Activated naive CD4-positive, alpha-beta T cell treated with anti-CD3 and anti-CD28 coated beads, Interleukin-2, amount 50 U/mL, for 24 hours (primary cell): Measurements from ENCODE around the gene PPRC1.

Source experiments
- H3K27ac Mint-ChIP-seq: one replicate; pipeline ENCODE4 v1.8.0; 2021; ENCODE audit warnings: mild to moderate bottlenecking, mixed read lengths
- H3K27me3 Mint-ChIP-seq: one replicate; pipeline ENCODE4 v1.8.0; 2021; ENCODE audit warnings: mixed read lengths
- H3K36me3 Mint-ChIP-seq: one replicate; pipeline ENCODE4 v1.8.0; 2021; ENCODE audit warnings: mixed read lengths
- H3K4me1 Mint-ChIP-seq: one replicate; pipeline ENCODE4 v1.8.0; 2021; ENCODE audit warnings: mixed read lengths
- H3K4me3 Mint-ChIP-seq: one replicate; pipeline ENCODE4 v1.8.0; 2021; ENCODE audit warnings: mild to moderate bottlenecking, mixed read lengths
- H3K9me3 Mint-ChIP-seq: one replicate; pipeline ENCODE4 v1.8.0; 2021; ENCODE audit warnings: mixed read lengths

PPRC1 gene

DNA sequence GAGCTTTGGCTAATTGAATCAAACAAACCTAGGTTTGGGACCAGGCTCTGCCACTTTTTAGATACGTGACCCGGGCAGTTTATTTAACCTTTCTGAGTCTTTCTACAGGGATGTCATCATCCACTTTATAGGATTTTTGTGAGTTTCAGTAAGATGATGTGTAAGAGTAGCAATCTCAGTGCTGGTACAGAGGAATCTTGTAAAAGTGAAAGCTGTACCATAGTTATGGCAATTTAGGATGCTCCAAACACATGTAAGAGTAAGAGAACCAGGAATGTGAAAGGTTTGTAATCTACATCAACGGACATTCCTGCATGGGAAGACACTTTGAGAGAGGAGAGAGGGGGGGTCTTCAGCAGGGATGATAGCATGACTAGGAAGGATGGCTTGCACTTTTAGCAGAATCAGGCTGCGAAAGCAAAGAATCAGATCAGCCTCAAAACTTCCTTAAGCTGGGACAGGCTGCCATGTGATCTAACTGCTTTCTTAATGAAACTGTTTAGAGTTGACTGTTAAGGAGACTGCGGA, 20.3 kb downstream of the PPRC1 start:
- peak overlapping the region; percentile 98 for H3K4me3 Mint-ChIP-seq
- H3K27ac Mint-ChIP-seq = peak overlapping the region; percentile 99
- no peaks in the 10 kb centered on the region for H3K27me3 Mint-ChIP-seq
- H3K9me3 Mint-ChIP-seq = no peaks in the 10 kb centered on the region
- peaks cover 36% of the 10 kb centered on the region for H3K36me3 Mint-ChIP-seq
- H3K4me1 Mint-ChIP-seq = peaks cover 51% of the 10 kb centered on the region

DNA sequence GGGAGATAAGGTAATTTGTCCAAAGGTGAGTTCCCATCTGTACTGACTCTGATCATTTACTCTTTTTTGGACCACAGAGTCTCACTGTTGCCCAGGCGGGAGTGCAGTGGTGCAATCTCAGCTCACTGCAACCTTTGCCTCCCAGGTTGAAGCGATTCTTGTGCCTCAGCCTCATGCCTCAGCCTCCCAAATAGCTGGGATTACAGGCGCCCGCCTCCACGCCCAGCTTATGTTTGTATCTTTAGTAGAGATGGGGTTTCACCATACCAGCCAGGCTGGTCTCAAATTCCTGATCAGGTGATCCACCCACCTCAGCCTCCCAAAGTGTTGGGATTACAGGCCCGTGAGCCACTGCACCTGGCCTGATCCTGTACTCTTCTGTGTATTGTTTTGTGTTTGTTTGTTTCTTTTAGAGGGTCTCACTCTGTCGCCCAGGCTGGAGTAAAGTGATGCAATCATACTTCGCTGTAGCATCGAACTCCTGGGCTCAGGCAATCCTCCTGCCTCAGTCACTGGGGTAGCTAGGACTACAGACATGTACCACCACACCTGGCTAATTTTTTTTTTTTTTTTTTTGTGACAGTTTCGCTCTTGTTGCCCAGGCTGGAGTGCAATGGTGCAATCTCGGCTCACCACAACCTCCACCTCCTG, 21.8 kb downstream of the PPRC1 start:
- Mint-ChIP-seq H3K27ac (peak overlapping the region; percentile 84), H3K4me3 (peak overlapping the region; percentile 90), H3K36me3 (peaks cover 38% of the 10 kb centered on the region), H3K9me3 (no peaks in the 10 kb centered on the region), H3K4me1 (peaks cover 59% of the 10 kb centered on the region), H3K27me3 (no peaks in the 10 kb centered on the region)

DNA sequence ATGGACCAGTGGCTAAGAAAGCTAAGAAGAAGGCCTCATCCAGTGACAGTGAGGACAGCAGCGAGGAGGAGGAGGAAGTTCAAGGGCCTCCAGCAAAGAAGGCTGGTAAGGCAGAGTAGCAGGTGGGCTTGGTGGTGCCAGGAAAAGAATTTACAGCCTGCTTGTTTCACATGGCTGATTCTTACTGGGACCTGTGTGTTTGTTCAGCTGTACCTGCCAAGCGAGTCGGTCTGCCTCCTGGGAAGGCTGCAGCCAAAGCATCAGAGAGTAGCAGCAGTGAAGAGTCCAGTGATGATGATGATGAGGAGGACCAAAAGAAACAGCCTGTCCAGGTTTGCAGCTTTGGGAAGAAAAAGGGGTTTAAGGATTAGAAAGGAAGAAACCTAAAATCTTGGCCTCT, 24.4 kb downstream of the PPRC1 start:
- Mint-ChIP-seq H3K4me3 (peak overlapping the region; percentile 34), H3K27me3 (no peaks in the 10 kb centered on the region), H3K27ac (peak overlapping the region; percentile 79), H3K4me1 (peaks cover 52% of the 10 kb centered on the region), H3K9me3 (no peaks in the 10 kb centered on the region), H3K36me3 (peaks cover 42% of the 10 kb centered on the region)

DNA sequence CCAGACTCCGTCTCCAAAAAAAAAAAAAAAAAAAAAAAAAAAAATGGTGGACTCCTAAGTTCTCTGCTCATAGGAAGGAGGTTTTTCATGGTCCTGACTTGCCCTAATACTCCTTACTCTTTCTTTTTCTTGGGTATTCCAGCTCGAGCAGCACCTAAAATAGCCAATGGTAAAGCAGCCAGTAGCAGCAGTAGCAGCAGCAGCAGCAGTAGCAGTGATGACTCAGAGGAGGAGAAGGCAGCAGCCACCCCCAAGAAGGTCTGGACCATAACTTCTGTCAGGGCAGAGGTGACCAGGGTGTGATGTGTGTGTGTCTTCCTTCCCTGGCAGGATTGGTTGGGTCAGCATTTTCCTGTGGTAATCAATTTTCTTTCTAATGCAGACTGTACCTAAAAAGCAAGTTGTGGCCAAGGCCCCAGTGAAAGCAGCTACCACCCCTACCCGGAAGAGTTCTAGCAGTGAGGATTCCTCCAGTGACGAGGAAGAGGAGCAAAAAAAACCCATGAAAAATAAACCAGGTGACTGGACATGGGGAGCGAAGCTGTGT, 26.3 kb downstream of the PPRC1 start:
- no peak overlapping the region for H3K4me3 Mint-ChIP-seq
- peaks cover 31% of the 10 kb centered on the region for H3K36me3 Mint-ChIP-seq
- H3K27ac Mint-ChIP-seq = peak overlapping the region; percentile 41
- no peaks in the 10 kb centered on the region for H3K9me3 Mint-ChIP-seq
- H3K4me1 Mint-ChIP-seq = peaks cover 47% of the 10 kb centered on the region
- no peaks in the 10 kb centered on the region for H3K27me3 Mint-ChIP-seq

DNA sequence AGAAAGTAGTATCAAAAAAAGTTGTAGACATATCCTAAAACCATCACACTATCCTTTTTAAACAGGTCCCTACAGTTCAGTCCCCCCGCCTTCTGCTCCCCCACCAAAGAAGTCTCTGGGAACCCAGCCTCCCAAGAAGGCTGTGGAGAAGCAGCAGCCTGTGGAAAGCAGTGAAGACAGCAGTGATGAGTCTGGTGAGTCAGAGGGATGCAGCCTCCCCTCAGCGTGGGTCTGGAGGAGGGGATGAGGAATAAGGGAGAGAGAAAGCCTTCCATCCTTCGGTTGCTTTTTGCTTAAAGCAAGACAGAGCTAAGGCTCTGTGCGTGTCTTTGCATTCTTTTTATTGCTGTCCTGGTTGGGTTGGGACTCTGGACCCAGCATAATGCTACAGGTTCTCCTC, 27.0 kb downstream of the PPRC1 start:
- Mint-ChIP-seq H3K27ac (no peak overlapping the region), H3K36me3 (peaks cover 26% of the 10 kb centered on the region), H3K4me3 (no peak overlapping the region), H3K4me1 (peaks cover 40% of the 10 kb centered on the region), H3K9me3 (no peaks in the 10 kb centered on the region), H3K27me3 (no peaks in the 10 kb centered on the region)

DNA sequence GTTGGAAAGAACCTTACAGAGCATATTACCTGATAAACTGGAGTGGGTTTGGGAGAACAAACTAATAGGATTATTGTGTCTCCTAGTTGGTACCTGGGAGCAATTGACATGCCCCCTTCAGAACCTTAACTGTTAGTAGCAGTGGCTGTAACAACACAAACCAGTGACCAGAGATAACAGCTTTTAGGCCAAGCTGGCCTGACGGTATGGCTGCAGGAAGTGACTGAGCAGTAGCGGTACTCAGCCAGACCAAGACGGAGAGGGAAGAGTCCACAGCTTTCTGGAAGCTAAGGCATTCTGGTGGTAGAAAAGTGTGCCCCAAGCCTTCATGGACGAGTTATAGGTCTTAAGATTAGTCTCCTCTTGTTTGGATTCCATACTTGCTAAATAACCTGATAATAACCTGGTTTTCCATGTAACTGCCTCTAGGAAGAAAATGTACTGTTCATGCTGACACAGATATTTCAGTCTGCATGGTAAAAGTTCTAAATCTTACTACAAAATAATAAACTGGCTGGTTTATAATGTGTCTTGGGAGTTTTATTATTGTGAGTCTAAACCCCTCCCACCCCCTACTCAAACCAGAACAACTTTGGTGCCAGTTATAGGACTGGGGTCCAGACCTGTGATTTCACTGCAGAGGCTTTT, 30.6 kb downstream of the PPRC1 start:
- no peak overlapping the region for H3K4me3 Mint-ChIP-seq
- H3K27ac Mint-ChIP-seq = no peak overlapping the region
- peaks cover 16% of the 10 kb centered on the region for H3K36me3 Mint-ChIP-seq
- no peaks in the 10 kb centered on the region for H3K9me3 Mint-ChIP-seq
- no peaks in the 10 kb centered on the region for H3K27me3 Mint-ChIP-seq
- peaks cover 12% of the 10 kb centered on the region for H3K4me1 Mint-ChIP-seq

DNA sequence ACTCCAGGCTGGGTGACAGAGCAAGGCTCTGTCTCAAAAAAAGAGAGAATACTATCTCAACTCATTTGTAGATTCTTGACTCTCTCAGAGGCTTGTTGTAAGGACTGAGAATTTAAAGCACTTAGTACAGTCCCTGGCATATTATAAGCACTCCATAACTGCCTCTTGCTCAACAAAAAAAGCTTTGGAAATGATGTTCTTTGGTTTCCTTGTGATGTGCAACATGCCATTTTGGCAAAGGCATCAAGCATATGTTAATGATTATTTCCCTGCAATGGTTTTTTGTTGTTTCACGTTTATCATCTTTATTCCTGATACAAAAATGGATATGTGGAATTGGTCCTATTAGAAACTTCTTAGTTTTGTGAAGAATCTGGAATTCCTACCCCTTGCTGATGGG, 35.0 kb downstream of the PPRC1 start:
- Mint-ChIP-seq H3K27me3 (peaks cover 1% of the 10 kb centered on the region), H3K9me3 (no peaks in the 10 kb centered on the region), H3K4me1 (peaks cover 9% of the 10 kb centered on the region), H3K27ac (no peak overlapping the region), H3K36me3 (peaks cover 2% of the 10 kb centered on the region), H3K4me3 (no peak overlapping the region)

DNA sequence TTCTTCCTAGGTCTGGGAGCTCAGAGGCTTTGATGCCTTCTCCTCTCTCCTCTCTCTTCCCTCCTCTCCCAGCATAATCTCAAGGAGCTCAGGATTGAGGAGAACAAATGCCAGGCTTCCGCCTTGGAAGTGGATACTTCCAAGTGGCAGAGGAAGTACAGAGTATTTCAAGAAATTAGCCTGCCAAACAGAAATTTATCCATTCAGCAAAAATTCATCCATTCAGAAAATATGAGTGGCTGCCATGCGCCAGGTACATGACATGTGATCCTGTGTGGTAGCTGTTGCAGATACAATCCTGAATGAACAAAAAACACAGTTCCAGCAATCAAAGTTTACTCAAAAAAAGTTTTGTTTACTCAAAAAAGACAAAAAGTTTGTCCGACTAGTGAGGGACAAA, 37.8 kb downstream of the PPRC1 start:
- Mint-ChIP-seq H3K9me3 (no peaks in the 10 kb centered on the region), H3K36me3 (peaks cover under 1% of the 10 kb centered on the region), H3K27me3 (peaks cover 1% of the 10 kb centered on the region), H3K27ac (no peak overlapping the region), H3K4me3 (no peak overlapping the region), H3K4me1 (peaks cover 7% of the 10 kb centered on the region)

DNA sequence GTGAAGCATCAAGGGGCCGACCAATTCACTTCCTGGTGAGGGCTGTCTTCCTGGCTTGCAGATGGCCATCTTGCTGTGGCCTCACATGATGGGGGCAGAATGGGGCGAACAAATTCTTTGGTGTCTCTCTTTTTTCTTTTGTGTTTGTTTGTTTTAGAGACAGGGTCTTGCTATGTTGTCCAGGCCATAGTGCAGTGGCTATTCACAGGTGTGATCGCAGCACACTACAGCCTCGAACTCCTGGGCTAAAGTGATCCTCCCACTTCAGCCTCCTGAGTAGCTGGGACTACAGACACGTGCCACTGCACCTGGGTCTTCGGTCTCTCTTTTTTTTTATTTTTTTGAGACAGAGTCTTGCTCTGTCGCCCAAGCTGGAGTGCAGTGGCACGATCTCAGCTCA, 39.4 kb downstream of the PPRC1 start:
- no peaks in the 10 kb centered on the region for H3K36me3 Mint-ChIP-seq
- H3K27me3 Mint-ChIP-seq = peaks cover 3% of the 10 kb centered on the region
- no peaks in the 10 kb centered on the region for H3K9me3 Mint-ChIP-seq
- peaks cover 6% of the 10 kb centered on the region for H3K4me1 Mint-ChIP-seq
- no peak overlapping the region for H3K27ac Mint-ChIP-seq
- H3K4me3 Mint-ChIP-seq = no peak overlapping the region

DNA sequence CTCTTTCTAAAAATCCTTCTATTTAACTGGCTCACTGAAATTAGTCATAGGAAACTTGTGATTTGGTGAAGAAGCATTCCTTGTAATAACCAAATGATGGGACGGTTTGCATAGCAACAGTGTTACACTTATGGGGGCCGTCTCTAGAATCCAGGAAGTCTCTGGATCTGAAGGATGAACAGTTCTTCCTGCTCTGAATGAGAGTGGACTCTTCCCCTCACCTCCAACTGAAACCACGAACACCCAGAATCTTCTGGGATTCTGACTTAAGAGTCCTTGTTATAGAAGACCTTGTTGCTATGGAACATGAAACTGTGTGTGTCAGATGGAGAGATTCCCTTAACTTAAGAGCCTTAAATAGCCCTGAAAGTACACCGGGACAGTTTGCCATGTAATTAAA, 42.6 kb downstream of the PPRC1 start:
- Mint-ChIP-seq H3K4me3 (no peak overlapping the region), H3K4me1 (no peaks in the 10 kb centered on the region), H3K9me3 (no peaks in the 10 kb centered on the region), H3K27ac (no peak overlapping the region), H3K36me3 (no peaks in the 10 kb centered on the region), H3K27me3 (peaks cover 3% of the 10 kb centered on the region)

DNA sequence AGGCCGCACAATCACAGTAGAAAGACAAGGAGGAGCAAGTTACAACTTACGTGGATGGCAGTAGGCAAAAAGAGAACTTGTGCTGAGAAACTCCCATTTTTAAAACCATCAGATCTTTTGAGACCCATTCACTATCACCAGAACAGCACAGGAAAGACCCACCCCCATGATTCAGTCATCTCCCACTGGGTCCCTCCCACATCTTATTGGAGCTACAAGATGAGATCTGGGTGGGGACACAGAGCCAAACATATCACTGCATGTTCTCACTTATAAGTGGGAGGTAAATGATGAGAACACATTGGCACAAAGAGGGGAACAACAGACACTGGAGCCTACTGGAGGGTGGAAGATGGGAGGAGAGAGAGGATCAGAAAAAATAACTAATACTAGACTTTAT, 51.8 kb downstream of the PPRC1 start:
- Mint-ChIP-seq H3K4me1 (peaks cover 14% of the 10 kb centered on the region), H3K27ac (no peak overlapping the region), H3K9me3 (no peaks in the 10 kb centered on the region)

DNA sequence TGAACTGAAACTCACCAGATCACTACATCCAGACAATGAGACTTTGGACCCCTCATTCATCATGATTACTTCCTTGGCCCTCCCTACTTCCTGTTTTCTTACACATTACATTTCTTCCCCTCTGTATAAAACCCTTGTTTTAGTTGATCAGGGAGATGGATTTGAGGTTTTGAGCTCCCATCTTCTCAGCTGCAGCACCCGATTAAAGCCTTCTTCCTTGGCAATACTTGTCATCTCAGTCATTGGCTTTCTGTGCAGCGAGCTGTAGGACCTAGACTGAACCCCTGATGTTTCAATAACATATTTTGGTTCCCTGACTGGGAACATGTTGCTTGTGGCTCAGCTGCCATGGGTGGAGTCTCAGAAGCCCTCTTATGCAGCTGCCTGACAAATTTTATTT, 52.4 kb downstream of the PPRC1 start:
- Mint-ChIP-seq H3K36me3 (peaks cover 3% of the 10 kb centered on the region), H3K4me1 (peaks cover 15% of the 10 kb centered on the region), H3K4me3 (no peak overlapping the region), H3K9me3 (no peaks in the 10 kb centered on the region), H3K27me3 (no peaks in the 10 kb centered on the region), H3K27ac (no peak overlapping the region)

More for the DNA sequence above, 51.8 kb downstream of the PPRC1 start:
- H3K36me3 Mint-ChIP-seq = peaks cover 3% of the 10 kb centered on the region
- no peaks in the 10 kb centered on the region for H3K27me3 Mint-ChIP-seq
- no peak overlapping the region for H3K4me3 Mint-ChIP-seq

DNA sequence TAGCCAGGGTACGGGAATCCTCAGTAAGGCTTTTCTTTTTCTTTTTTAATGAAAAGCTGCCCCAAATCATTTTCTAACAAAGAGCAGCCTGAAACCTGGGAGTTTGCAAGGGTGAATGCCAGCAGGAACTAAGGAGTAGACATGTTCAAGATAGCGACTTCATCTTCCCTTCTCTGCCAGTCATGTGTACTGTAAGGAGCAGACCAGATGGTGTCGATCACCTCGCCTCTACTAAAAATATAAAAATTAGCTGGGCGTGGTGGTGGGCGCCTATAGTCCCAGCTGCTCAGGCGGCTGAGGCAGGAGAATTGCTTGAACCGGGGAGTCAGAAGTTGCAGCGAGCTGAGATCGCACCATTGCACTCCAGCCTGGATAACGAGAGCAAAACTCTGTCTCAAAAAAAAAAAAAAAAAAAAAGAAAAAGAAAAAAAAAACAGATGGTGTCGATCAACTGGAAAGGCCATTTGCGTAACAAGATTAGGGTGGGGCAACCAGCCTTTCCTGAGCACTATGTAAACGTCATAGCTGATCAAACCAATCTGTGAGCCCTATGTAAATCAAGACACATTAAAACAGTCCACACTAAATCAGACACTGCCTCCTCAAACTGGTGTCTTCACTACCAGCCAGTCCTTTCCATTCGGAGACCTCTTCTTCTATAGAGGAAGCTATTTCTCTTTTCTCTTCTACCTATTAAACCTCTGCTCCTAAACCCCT, 53.1 kb downstream of the PPRC1 start:
- peaks cover 3% of the 10 kb centered on the region for H3K36me3 Mint-ChIP-seq
- no peaks in the 10 kb centered on the region for H3K27me3 Mint-ChIP-seq
- no peak overlapping the region for H3K27ac Mint-ChIP-seq
- no peaks in the 10 kb centered on the region for H3K9me3 Mint-ChIP-seq
- peaks cover 15% of the 10 kb centered on the region for H3K4me1 Mint-ChIP-seq
- no peak overlapping the region for H3K4me3 Mint-ChIP-seq

DNA sequence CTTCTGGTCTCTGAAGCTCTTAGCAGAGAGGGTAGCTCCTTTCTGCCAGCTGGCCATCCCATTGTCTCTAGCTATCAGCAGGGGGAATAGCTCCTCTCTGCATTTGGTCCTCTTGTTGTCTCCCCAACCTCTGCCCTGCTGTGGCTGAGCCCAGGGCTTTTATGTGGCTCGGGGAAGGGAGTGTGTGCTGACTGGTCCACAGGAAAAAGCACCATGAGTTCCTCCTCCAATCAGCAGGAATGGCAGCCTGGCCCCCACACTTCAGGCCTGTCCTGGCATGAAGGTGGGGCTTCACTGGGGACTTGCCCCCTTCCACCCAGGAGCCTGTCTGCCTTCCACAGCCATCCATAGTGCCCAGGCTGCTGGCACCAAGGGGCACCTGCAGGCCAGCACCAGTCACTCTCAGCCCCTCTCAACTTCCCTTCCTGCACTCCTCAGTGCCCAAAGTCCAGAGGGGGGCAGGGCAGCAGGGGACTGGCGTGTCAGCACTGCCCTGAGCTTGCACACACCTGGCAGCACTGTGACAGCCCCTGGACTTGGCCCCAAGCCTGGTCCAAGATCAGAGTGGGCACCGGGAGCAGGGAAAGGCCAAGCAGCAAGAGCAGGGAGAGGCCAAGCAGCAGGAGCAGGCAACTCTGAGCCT, 55.6 kb downstream of the PPRC1 start:
- H3K27me3 Mint-ChIP-seq = no peaks in the 10 kb centered on the region
- H3K4me3 Mint-ChIP-seq = no peak overlapping the region
- H3K9me3 Mint-ChIP-seq = no peaks in the 10 kb centered on the region
- peaks cover 3% of the 10 kb centered on the region for H3K36me3 Mint-ChIP-seq
- no peak overlapping the region for H3K27ac Mint-ChIP-seq
- peaks cover 15% of the 10 kb centered on the region for H3K4me1 Mint-ChIP-seq
